Skin epidermis (tissue), 12 donors: ENCODE measurements around the gene CFP.

ENCODE experiments used
- H3K27ac ChIP-seq, 21 experiments: fragments of 200-600 bp; sonication (generic) in 11 of 21; one replicate each; pipeline ENCODE4 v1.5.0; 2020; ENCODE audit warnings: mild to moderate bottlenecking in 3 of 21, inconsistent platforms in 2 of 21, moderate library complexity in 2 of 21
- H3K4me3 ChIP-seq, 7 experiments: fragments of 200-600 bp; sonication (generic) in 2 of 7; one replicate each; pipeline ENCODE4 v1.5.0; 2020; ENCODE audit warnings: inconsistent platforms in 2 of 7, mild to moderate bottlenecking in 2 of 7, moderate library complexity in 1 of 7

CFP gene

DNA sequence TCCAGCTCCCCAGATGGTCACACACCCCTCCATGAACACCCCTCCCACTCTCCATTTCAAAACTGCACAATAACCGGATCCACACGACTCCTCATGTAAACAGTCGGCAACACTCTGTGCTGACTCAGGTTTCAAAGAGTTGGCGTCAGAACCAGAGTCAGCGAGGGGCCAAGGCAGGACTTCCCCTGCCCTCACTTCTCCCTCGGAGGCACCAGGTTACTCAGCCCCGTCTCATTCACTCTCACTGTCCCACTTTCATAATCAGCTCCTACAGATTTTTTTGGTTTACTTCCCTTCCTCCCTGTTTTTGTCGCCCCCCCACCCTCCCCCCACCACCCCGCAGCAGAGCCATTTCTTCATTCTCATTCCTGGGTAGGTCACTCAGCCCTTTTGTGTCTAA is 50.2 kb downstream of the CFP start:
- H3K4me3 ChIP-seq: no peak overlapping the region
- H3K27ac ChIP-seq: no peak overlapping the region

DNA sequence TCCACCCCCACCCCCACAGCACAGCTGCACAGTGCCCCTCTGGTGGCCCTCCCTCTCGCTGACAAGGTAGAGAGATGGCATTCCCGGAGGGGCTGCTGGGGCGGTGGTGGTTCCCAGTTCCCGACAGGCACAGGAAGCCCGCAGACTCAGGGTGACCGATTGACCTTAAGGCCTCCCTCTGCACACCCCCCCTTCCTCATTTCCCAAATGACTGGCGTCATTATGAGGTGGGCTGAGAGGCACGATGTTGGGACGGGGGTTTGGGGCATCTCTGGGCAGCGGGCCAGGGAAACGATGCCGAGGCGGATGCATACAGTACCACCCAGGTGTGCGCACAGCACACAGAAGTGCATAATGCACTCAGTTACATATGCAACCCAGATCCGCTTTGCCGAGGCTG is 51.0 kb downstream of the CFP start:
- H3K4me3 ChIP-seq: no peak overlapping the region

DNA sequence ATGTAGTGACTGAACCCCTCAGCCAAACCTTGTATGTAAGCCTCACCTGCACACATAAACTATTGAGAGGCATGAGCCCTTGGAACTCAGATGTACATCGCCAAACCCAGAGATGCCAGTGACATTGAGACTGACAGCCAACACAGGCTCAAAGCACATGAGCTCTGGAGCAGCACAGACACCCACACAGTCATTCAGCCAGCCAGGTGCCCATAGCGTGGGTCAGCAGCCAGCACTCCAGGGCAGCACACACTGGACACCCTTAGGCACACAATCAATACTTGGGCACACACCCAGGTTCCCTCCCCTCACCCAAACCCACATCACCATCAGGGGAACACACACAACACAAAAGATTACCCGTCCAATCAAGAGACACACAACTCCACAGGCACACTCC is 51.8 kb downstream of the CFP start:
- H3K4me3 ChIP-seq: no peak overlapping the region
- H3K27ac ChIP-seq: no peak overlapping the region

More for the DNA sequence above, 51.0 kb downstream of the CFP start:
- no peak overlapping the region for H3K27ac ChIP-seq

DNA sequence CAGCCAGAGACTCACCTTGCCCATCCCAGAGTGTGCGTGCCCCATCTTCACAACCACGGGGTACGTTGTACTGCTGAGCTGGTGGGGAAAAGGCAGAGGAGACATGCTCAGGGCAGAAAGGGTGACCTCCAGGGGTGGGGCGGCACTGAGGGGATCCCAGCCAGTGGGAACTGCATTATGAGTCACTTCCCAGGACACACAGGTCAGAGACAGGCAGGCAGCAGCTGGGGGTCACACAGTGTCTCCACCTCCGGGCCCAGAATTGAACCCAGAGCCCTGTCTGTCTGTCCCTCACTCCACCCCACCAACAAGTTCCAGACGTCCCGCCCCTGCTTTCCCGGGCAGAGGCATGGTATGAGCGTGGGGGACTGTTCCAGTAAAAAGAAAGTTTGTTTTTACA is 52.3 kb downstream of the CFP start:
- Histone ChIP-seq H3K27ac (no peak overlapping the region), H3K4me3 (no peak overlapping the region)

DNA sequence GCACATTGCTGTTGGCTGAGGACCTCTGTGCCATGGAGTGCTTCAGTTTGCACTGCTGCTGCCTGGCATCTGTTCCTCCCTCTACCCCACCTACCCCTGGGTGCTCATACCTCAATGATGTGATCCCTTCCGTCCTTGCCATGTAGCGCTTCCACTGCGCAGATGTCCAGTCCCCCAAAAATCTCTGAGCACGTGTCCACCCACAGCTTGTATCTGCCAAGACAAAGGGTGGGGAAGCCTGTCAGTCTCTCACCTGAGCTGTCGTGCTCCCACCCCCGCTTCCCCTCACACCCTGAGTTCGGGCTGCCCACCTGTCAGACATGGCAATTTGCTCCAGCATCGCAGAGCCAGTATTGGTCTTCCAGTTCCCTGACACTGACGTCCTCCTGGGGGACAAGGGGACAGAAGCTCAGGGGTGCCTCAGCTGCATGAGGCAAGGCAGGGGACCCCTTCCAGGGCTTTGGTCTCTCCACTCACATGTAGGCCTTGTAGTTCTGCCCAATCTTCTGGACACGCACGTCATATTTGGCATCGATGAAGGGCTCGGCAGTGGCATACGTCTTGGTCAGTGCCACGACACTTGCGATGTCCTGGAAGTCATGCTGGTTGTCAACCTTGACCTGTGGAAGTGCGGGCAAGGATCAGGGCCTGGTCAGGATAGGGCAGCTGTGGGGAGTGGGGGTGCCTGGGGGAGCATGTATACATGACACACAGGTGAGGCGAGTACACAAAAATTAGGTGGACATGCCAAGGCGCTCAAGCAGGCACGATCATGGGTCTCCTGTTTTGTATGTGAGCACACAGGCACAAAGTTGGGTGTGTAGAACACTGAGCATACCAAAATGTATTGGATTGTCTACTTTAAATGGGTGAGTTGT is 53.5 kb downstream of the CFP start:
- no peak overlapping the region for H3K4me3 ChIP-seq
- no peak overlapping the region for H3K27ac ChIP-seq

DNA sequence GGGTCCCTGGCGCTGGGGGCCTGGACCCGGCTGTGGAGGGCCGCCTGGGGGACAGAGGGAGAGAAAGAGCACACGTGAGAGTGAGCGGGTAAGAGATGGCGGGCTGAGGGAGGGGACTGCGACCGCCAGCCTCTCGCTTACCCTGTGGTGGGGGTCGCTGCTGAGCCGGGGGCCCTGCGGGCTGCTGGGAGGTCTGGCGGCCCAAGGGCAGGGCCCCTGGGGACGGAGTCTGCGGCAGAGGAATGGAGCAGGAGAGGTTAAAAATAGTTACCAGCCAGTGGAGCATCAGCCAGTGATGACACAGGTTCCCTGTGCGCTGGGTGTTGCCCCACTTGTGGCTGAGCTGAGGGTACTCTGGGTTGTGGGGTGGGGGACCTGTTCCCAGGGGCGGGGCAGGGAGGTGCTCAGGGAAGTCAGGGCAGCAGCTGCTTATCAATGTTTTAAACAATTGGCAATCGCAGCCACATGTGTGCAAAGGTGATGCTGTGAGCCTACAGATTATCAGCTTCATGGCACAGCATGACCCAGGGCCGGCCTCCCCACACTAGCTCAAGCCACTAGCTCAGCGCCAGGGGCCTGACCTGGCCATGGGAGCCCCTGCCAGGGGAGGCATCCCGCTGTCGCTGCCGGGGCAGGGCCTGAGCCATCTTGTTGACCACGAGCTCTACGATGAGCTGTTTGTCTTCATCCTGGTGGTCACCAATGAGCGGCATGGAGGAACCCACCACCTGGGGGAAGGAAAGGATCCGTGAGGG is 55.0 kb downstream of the CFP start:
- H3K27ac ChIP-seq: peak overlapping the region in 11 of 21 experiments; percentile 6 to 87 (median 72)
- H3K4me3 ChIP-seq: peak overlapping the region in 1 of 7 experiments; percentile 25

DNA sequence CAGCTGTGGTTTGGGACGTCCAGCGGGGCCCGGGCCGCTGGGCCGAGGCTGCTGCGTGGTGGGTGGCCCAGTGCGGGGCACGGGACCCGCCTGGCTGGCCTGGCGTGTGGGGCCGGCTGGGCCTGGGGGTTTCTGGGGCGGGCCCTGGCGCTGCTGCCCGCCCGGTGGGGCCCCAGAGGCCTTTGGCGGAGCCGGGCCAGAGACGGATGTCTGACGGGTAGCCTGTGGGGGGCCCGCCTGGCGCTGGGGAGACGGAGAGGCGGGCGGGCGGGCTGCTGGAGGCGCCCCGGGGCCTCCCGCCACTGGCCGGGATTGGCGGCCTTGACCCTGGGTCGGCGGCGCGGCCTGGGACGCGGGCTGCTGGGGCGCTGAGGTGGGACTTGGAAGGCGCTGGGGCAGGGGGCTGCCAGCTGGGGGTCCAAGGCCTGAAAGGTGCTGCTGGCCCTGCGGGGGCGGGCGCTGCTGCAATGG is 55.6 kb downstream of the CFP start:
- Histone ChIP-seq H3K4me3 (peak overlapping the region in 1 of 7 experiments; percentile 25), H3K27ac (peak overlapping the region in 16 of 21 experiments; percentile 6 to 87 (median 65))

DNA sequence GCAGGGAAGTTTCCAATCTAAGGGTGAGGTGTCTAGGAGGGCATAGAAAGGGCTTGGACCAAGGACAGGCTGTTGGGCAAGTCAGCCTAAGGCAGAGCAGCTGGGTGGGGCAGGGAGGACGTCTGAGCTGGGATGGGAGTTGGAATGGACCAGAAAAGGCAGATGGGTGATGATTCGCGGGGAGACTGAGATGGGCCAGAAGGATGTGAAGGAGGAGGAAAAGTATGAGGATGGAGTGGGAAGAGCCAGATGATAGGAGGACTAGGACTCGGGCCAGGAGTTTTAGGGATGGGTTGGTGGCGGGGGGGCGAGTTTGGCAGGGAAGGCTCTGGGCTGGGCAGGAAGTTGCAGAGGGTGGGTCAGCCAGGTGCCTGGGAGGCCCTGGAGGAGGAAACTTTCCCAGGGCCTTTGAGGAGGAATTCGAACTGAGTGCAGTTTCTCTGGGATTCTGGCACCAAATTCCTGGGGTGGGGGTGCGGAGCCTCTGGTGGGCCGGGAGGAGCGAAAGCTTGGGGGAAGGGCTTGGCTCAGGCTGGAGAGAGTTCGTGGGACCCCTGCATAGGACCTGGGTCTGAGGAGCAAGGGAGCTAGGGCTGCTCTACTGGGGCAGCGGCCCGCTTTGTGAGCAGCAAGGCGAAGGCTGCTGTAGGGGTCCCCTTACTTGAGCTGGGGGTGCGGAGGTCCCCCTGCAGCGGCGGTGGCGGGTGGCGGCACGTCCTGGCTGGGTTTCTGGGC is 56.2 kb downstream of the CFP start:
- H3K27ac ChIP-seq: peak overlapping the region in 16 of 21 experiments; percentile 6 to 87 (median 65)

More for the DNA sequence above, 56.2 kb downstream of the CFP start:
- H3K4me3 ChIP-seq: peak overlapping the region in 1 of 7 experiments; percentile 25
